GM12864 (cell line): ENCODE data around the gene CFL1.
"Not testable (repeated sequence)": the region's sequence is repeated elsewhere in the genome, so short reads cannot be mapped to it uniquely, and the experiment has no call there.

Experiments
- DNase-seq: peaks from one replicate; pipeline ENCODE4 v3.0.0-alpha.2; 2011; ENCODE audit warnings: low read depth
- H3K4me3 ChIP-seq: 2 replicates; pipeline ENCODE4 v1.5.1; 2011; ENCODE audit warnings: mild to moderate bottlenecking, low read depth, low read length, control low read depth
- TF ChIP-seq, protein P1 (sequence below): IDR thresholded peaks from 2 replicates; pipeline ENCODE4 v1.5.1; 2011; ENCODE audit warnings: low read depth, mild to moderate bottlenecking, moderate library complexity, low read length, control low read depth, inconsistent platforms; ENCODE audit errors: missing control alignments

CFL1 gene

DNA sequence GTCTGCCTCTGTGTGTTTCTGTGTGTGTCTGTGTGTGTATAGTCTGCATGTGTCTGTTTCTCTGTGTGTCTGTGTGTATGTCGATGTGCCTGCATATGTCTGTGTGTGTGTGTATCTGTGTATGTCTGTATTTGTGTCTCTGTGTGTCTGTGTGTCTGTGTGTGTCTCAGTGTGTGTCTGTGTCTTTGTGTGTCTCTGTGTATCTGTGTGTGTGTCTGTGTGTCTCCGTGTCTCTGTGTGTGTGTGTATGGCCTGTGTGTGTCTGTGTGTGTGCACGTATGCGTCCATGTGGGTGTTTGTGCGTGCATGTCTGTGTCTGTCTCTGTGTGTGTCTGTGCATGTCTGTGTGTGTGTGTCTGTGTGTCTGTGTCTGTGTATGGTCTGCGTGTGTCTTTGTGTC lies 23.8 kb downstream of the CFL1 start:
- H3K4me3 ChIP-seq: peak overlapping the region; percentile 33
- DNase-seq: no peak

DNA sequence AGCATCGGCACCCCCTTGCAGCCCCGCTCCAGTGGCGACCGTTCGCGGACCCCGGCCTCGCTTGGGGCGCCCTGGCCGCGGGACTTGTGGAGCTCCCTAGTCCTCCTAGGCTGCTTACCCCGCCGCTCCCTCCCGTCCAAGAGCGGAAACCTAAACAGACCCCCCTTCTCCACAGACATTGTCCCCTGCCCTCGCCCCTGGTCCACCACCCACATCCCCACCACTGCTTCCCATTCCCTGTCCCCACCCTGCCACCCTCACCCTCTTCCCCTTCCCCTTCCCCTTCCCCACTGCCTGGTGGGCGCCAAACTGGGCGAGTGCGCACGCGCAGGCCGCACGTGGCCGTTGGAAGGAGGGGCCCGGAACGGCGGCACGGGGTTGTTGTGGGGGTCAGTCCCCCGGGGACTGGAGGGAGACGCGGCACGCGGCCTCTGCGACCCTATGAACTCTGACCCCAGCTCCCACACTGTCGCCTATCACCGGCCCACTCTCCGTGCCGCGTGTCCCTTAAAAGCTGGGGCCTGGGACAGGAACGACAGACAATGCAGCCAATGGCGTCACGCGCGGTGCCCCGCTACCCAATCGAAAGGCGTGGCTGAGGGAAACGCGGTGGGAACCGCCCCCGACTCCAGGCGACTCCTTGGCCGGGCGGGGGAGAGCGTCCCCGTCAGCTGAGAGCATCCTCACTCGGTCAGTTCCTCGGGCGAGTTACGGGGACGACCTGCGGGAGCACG lies 24.5 kb downstream of the CFL1 start, which contains the start of gene SNX32:
SNX32 (plus strand) TSS at position 667 of the 734 bp plus-strand sequence. CDS start 103 bp downstream, outside the sequence.
- TF ChIP-seq, protein P1, sequence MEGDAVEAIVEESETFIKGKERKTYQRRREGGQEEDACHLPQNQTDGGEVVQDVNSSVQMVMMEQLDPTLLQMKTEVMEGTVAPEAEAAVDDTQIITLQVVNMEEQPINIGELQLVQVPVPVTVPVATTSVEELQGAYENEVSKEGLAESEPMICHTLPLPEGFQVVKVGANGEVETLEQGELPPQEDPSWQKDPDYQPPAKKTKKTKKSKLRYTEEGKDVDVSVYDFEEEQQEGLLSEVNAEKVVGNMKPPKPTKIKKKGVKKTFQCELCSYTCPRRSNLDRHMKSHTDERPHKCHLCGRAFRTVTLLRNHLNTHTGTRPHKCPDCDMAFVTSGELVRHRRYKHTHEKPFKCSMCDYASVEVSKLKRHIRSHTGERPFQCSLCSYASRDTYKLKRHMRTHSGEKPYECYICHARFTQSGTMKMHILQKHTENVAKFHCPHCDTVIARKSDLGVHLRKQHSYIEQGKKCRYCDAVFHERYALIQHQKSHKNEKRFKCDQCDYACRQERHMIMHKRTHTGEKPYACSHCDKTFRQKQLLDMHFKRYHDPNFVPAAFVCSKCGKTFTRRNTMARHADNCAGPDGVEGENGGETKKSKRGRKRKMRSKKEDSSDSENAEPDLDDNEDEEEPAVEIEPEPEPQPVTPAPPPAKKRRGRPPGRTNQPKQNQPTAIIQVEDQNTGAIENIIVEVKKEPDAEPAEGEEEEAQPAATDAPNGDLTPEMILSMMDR: no peak
- DNase-seq: peak; percentile 57
- H3K4me3 ChIP-seq: peak within 1 kb of the TSS; percentile 51

More for the DNA sequence above, 23.8 kb downstream of the CFL1 start:
- TF ChIP-seq, protein P1: no peak

DNA sequence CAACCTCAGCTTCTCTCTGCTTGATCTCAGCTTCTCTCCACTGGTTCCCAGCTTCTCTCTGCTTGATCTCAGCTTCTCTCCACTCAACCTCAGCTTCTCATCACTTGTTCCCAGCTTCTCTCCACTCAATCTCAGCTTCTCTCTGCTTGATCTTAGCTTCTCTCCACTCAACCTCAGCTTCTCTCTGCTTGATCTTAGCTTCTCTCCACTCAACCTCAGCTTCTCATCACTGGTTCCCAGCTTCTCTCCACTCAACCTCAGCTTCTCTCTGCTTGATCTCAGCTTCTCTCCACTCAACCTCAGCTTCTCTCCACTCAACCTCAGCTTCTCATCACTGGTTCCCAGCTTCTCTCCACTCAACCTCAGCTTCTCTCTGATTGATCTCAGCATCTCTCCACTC lies 25.7 kb downstream of the CFL1 start:
- DNase-seq, H3K4me3 ChIP-seq: not testable (repeated sequence)

DNA sequence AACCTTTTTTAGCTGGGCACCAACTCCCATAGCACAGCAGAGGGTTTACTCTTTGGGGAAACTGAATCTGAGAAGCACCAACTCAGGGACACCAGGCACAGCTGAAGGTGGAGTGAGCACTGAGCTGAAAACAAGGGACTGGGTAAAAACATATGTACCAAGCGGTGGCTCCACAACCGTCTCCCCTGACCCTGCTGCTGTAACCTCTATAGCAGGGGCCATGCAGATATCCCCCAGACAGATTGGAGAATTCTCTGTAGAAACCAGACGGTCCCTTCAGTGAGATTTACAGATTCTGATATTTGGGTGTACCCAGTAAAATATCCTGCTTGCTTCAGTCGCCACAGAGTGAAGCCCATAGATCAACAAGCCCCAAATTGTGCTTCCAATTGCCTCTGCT lies 28.5 kb downstream of the CFL1 start:
- DNase-seq: no peak
- H3K4me3 ChIP-seq: no peak overlapping the region
- TF ChIP-seq, protein P1: no peak

DNA sequence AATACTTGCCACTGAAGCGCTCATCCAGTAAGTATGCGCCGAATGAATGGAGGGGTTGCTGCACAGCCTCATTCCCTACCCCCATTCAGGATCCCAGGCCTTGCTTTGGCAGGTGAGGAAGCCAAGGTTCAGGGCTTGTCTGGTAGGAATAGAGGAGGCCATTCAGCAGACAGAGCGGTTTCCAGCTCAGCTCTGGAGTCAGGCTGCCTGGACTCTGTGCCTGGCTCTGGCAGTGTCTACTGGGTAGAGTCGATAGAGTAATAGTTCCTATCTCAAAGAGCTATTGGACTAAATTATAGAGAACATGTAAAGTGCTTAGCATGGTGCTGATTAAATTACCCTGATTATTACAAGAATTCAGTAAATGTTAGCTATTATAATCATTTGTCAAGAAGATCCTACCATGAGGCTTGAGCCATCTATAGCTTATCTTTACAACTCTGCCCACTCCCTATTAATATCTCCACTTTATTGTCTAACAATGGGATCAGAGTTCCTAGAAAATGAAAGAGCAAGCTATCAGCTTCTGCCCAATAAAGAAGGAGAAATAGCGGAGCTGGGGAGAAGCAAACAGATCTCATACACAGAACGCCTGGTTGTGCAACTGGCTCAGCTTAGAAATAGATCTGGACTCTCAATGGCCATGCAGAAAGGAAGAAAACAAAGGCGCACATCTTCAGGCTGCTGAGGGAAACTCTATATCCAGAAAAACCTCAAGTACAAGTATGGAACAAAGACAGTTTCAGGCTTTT lies 30.8 kb downstream of the CFL1 start:
- no peak overlapping the region for H3K4me3 ChIP-seq
- DNase-seq: no peak
- TF ChIP-seq, protein P1: no peak

DNA sequence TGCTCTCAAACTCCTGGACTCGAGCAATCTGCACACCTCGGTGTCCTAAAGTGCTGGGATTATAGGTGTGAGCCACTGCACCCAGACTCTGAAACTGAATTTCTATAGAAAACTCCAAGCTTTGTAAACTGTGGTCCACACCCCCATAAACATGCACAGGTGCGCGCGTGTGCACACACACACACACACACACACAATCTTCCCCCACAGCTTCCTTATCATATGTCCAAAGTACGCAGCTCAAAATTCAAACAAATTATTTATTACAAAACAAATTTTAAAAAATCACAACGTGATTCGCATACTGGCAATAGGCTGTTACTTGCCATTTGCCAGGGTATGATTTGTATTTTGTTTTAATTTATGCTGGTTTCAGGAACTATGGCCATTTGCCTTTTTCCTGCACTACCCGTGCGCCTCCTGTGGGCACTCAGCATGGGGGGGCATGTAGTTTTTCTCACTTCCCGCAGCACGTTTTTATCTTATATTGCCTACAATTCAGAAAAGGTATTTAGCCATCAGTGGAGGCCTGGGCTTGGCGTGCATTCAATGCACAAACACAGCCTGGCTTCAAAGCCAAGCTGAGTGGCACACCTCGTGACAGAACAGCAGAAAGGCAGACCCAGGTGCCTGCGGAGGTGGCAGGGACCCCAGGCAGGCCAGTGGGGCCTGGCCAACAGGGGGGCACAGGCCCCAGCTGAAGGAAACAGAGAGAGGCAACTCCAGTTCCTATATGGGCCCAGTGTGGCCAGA lies 35.0 kb downstream of the CFL1 start:
- TF ChIP-seq, protein P1: no peak
- no peak for DNase-seq
- H3K4me3 ChIP-seq: no peak overlapping the region

DNA sequence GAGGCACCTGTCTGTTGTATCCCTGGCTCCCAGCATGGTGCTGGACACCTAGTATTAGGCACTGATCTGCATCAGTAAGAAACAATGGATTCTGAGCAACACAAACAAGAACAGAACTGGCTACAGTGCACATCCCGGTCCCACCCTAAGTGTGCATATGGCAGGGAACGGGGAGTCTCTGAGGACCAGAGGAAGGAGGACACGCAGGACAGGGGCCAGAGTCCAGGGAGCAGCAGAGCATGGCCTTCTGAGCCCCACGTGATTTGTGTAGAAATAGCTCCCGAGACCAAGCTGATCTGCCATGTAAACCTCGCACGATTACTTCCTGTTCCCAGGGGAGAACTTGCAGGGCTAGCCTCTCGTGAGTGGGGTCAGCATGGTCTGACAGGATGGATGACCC lies 36.9 kb downstream of the CFL1 start:
- TF ChIP-seq, protein P1: no peak
- DNase-seq: no peak

More for the DNA sequence above, 36.9 kb downstream of the CFL1 start:
- no peak overlapping the region for H3K4me3 ChIP-seq
